Measurements from ENCODE around the gene ZNF282. TPM values are rescaled to one million over a fixed set of nuclear protein-coding genes. Genes with fewer than 3 reads are reported as not detected.
"Not testable (repeated sequence)": the region's sequence is repeated elsewhere in the genome, so short reads cannot be mapped to it uniquely, and the experiment has no call there.

Gene ZNF282
- total RNA-seq, 4 donors from 2014 or later: 18.3 to 40.8 (median 22.2) TPM

GRCh38 chr7:149228831-149229471, 33.6 kb downstream of the ZNF282 start:
- peaks cover 0 to 8% (median 3%) of the 10 kb centered on the region in 4 donors for H3K36me3 ChIP-seq
- H3K4me3 ChIP-seq: no peak overlapping the region
- DNase-seq: no peak
- H3K9me3 ChIP-seq: no peaks in the 10 kb centered on the region
- TF ChIP-seq POLR2AphosphoS5 (IDR thresholded peaks at IDR 0.05) (no peak), CTCF (IDR thresholded peaks at IDR 0.05) (no peak), POLR2A (IDR thresholded peaks at IDR 0.05) (no peak), EP300 (IDR thresholded peaks at IDR 0.05; ENCODE audit: low read depth) (no peak)
- H3K27me3 ChIP-seq: no peaks in the 10 kb centered on the region
- WGBS, 2 donors (ENCODE audit: low coverage in 1 of 2): 58 to 64% methylated on average over 7 of the region's 7 CpGs
- intact Hi-C loops (cut with DNase I; ENCODE audit: low total_unique reads) (no loop called here), in situ Hi-C loops (cut with MboI; ENCODE audit: low pct_ligation_motif_present in 1 of 4, low pct_unique_long_range_greater_than_20kb in 1 of 4, low sequenced_read_pairs in 3 of 4) (no loop called here)
- H3K27ac ChIP-seq: no peak overlapping the region
- peaks cover 0 to 3% (median 0%) of the 10 kb centered on the region in 4 donors for H3K4me1 ChIP-seq

GRCh38 chr7:149229526-149229925, 34.2 kb downstream of the ZNF282 start:
- intact Hi-C loops (cut with DNase I; ENCODE audit: low total_unique reads): no loop called here
- WGBS, 2 donors (ENCODE audit: low coverage in 1 of 2): 33 to 47% methylated on average over 5 to 6 of the region's 6 CpGs
- Histone ChIP-seq H3K4me3 (no peak overlapping the region), H3K27ac (no peak overlapping the region), H3K4me1 (peaks cover 0 to 3% (median 0%) of the 10 kb centered on the region in 4 donors), H3K9me3 (no peaks in the 10 kb centered on the region), H3K27me3 (no peaks in the 10 kb centered on the region), H3K36me3 (peaks cover 0 to 3% (median 1%) of the 10 kb centered on the region in 4 donors)
- peak; percentile 9 for TF ChIP-seq POLR2A (IDR thresholded peaks at IDR 0.05)
- no peak for TF ChIP-seq CTCF (IDR thresholded peaks at IDR 0.05)
- TF ChIP-seq EP300 (IDR thresholded peaks at IDR 0.05; ENCODE audit: low read depth): no peak
- peak in 1 of 3 donors; percentile 20 for TF ChIP-seq POLR2AphosphoS5 (IDR thresholded peaks at IDR 0.05)
- DNase-seq: no peak
- in situ Hi-C loops (cut with MboI; ENCODE audit: low pct_ligation_motif_present in 1 of 4, low pct_unique_long_range_greater_than_20kb in 1 of 4, low sequenced_read_pairs in 3 of 4): no loop called here

DNA sequence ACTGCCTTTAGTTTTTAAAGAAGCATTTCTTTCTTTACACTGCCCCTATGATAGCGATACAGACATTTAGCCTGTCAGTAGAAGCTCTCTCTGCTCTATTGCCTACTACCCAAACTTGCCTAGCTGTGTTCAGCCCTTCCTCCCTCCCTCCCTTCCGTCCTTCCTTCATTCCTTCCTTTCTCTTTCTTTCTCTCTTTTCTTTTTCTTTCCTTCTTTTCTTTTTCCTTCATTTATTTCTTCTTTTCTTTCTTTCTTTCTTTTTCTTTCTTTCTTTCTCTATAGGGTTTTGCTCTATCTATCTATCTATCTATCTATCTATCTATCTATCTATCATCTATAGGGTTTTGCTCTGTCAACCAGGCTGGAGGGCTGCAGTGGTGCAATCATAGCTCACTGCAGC, 37.0 kb downstream of the ZNF282 start:
- 60 to 62% methylated on average over 1 to 2 of the region's 2 CpGs for WGBS, 2 donors (ENCODE audit: low coverage in 1 of 2)
- H3K27me3 ChIP-seq: no peaks in the 10 kb centered on the region
- H3K27ac ChIP-seq: no peak overlapping the region
- TF ChIP-seq POLR2AphosphoS5 (IDR thresholded peaks at IDR 0.05) (no peak), EP300 (IDR thresholded peaks at IDR 0.05; ENCODE audit: low read depth) (no peak), POLR2A (IDR thresholded peaks at IDR 0.05) (no peak), CTCF (IDR thresholded peaks at IDR 0.05) (no peak)
- intact Hi-C loops (cut with DNase I; ENCODE audit: low total_unique reads) (no loop called here), in situ Hi-C loops (cut with MboI; ENCODE audit: low pct_ligation_motif_present in 1 of 4, low pct_unique_long_range_greater_than_20kb in 1 of 4, low sequenced_read_pairs in 3 of 4) (no loop called here)
- no peak overlapping the region for H3K4me3 ChIP-seq
- DNase-seq: no peak
- no peaks in the 10 kb centered on the region for H3K4me1 ChIP-seq
- no peaks in the 10 kb centered on the region for H3K36me3 ChIP-seq
- no peaks in the 10 kb centered on the region for H3K9me3 ChIP-seq

DNA sequence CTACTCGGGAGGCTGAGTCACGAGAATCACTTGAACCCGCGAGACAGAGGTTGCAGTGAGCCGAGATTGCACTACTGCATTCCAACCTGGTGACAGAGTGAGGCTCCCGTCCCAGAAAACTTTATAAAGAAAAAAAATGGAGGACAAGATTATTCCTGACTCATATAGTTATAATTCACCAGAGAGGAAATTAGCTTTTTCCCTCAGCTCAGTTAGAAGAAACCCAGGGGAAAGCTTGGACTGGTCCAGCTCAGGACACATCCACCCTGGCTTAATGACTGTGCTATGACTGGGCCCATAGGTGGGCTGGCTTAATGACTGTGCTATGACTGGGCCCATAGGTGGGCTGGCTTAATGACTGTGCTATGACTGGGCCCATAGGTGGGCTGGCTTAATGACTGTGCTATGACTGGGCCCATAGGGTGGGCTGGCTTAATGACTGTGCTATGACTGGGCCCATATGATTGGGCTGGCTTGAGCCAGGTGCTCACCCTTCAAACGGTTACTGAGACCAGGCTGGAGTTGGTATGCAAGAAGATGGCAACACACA, 38.4 kb downstream of the ZNF282 start:
- in situ Hi-C loops (cut with MboI; ENCODE audit: low pct_ligation_motif_present in 1 of 4, low pct_unique_long_range_greater_than_20kb in 1 of 4, low sequenced_read_pairs in 3 of 4); H3K9me3 ChIP-seq; H3K27ac ChIP-seq; H3K36me3 ChIP-seq; intact Hi-C loops (cut with DNase I; ENCODE audit: low total_unique reads); H3K4me1 ChIP-seq; H3K27me3 ChIP-seq; H3K4me3 ChIP-seq; DNase-seq: not testable (repeated sequence)
- 77 to 88% methylated on average over 3 to 7 of the region's 7 CpGs for WGBS, 2 donors (ENCODE audit: low coverage in 1 of 2)
